ENCODE measurements around the gene MYO10.

Gene MYO10

DNA sequence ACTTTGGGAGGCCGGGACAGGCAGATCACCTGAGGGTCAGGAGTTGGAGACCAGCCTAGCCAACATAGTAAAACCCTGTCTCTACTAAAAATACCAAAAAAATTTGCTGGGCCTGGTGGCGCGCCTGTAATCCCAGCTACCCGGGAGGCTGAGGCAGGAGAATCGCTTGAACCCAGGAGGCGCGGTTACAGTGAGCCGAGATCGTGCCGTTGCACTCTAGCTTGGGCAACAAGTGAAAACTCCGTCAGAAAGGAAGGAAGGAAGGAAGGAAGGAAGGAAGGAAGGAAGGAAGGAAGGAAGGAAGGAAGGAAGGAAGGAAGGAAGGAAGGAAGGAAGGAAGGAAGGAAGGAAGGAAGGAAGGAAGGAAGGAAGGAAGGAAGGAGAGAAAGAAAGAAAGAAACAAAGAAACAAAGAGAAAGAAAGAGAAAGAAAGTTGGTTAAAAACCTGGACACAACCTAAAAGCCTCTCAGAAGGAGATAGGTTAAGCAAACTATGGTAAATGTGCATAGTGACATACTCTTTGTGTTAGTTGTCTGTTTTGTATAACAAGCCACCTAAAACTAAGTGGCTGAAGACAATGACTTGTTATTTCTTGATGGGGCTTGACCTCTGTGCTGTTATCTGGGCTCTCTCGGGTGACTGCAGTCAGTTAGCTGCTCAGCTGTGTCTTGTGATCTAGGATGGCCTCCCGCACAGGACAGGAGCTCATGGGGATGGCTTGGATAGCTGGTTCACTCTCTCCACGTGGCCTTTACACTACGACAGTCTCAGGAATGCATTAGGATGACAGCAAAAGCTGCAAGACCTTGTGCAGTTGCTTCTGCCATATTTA lies 8.0 kb upstream of the MYO10 start:
- no peak for DNase-seq

- DNase-seq, result no peak
Measured at GRCh38 chr5:16937503-16938161, 1.5 kb upstream of the MYO10 start.

- DNase-seq, result no peak
Measured at GRCh38 chr5:16936989-16937438, 926 bp upstream of the MYO10 start.

DNA sequence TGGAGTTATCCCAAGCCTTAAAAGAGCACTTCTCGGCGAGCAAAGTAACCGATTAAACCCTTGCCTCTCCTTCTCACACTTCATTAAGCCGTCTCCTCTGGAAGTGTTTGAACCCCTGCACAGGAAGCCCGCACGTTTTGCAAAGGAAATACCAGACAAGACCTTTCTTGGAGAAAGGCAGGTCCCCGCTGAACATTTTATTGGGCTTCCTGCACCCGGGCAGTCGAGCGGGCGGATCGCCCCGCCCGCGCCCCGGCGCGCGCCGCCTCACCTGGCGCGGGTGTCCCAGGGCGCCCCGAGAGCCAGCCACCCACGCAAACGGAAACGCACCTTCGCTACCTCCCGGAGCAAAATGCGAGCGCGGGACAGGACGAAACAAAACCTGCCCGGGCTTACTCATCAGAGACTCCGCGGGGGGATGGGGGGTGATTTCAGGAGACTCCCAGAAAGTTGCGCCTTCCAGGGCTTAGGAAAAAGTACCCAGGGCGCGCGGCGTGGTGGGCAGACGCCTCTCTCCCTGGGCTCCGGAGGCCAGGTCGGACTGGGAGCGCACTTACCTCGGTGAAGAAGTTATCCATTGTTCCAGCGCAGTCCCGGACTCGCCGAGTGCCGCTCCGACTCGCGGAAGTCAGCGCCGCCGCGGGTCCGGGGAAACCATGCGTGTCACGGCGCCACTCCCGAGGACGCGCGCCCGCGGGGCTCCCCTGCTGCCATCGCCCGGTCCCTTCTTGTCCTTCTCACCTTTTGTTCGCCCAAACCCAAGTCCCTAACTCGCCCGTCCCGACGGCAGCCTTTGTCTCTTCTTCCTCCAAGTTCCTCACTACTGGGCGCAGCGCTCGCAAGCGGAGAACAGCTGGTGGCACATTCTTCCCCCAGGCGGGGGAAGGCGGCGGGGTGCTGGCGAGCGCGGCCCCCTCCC lies 598 bp downstream of the MYO10 start:
- DNase-seq, result no peak

DNA sequence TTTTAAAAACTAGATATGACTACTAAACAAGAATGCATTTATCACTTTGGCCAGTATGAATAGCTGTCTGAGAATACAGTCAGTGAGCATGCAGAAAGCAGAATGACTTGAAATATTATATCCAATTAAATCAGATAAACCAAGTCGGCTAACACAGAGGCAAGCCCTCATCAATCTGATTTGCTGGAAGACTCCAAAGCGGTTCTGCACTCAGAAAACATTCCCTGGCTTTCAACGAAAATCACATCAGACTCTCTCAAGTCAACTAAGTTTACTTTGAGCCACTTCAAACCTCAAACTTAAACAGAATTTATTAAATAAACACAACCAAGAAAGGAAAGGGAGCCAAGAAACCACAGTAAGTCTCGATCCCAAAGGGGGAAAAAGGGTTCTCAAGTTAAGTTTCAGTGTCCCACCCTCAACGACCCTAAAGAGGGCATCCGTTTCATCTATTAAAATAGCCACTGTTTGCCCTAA lies 1.4 kb downstream of the MYO10 start:
- DNase-seq, result no peak

DNA sequence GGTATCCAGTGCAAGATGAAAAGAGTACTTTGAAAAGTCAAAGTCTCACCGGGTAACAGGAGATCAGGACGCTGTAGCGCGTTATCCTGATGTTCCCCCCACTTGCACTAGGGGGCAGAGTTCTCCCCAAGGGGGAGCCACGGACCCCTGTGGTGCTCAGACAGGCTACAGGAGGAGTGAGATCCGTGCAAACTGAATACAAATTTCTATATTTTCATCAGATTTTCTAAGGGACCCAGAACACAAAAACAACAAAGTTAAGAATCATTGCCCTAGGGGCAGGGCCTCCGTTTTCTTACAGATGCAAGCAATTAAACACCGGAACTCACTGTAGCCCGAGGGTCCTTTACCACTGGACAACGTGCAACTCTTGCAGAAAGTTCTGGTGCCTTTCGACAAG lies 2.0 kb downstream of the MYO10 start:
- DNase-seq, result no peak

- DNase-seq, result no peak
Measured at GRCh38 chr5:16933337-16933736, 2.8 kb downstream of the MYO10 start.

DNA sequence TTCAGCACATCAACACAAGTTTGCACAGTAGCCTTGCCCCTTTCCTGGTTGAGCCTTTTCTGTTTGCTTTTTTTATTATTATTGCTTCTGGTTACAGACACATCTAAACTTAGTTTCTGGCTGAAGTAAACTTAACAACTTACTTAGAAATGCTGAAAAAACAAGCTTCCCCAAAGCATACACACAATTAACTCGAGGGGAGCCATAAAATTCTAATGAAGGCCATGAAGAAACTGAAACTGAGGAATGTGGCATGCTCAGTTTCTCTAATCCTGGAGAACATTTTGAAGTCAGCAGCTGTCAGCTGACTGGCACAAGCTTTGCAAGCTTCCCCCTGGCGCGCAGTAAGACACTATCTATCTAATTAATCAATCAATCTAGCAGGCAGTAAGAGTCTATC lies 3.7 kb downstream of the MYO10 start:
- no peak for DNase-seq

DNA sequence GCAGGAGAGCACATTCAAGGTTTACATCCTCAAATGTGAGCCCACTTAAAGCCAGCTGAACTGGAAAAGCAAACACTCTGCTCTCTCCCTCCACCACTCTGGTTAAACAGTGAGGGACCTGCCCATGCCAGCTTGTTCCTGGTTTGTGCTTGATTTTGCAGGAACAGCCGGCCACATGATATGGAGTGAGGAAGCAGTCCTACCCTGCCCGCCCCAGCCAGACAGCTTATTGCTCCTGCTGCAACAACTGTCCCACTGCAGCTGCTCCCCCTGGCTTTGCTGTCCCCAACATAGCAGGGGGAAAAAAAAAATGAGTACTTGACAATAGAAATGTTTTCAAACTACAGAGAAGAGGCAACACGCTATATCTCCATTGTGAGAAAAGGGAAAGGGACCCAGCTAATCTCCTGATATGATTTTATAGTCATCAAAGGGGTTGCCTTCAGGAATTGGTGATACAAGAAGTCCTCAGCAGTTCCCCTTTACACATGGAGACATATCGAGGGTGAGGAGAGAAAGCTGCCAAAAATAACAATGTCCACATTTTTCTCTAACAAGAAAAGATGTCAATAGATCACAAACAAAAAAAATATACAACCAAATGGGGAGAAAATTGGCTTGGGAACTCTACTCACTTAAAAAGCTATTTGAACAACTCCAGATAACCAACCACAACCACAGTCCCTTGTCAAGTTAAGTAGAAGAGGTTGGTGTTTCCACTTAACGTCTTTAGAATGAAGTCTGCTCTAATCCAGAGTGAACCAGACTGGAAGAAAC lies 4.6 kb downstream of the MYO10 start:
- no peak for DNase-seq

DNA sequence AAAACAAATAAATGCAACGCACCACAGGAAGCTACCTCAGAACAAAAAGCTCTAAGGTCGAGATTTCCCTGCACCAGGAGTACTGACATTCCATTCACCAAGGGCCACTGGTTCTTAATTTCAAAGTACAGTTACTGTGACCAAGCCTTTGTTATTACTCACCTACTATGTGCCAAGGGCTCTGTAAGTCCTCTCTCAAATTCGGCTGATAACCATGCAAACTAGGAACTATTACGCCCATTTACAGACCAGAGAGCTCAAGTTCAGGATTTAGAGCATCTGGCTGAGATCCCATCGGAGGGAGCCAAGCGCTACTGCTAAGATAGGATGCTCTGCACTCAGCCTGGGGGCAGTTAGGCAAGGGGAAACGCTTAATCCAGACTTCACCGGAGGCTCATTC lies 5.6 kb downstream of the MYO10 start:
- no peak for DNase-seq

- no peak for DNase-seq
Measured at GRCh38 chr5:16929831-16930230, 6.3 kb downstream of the MYO10 start.

DNA sequence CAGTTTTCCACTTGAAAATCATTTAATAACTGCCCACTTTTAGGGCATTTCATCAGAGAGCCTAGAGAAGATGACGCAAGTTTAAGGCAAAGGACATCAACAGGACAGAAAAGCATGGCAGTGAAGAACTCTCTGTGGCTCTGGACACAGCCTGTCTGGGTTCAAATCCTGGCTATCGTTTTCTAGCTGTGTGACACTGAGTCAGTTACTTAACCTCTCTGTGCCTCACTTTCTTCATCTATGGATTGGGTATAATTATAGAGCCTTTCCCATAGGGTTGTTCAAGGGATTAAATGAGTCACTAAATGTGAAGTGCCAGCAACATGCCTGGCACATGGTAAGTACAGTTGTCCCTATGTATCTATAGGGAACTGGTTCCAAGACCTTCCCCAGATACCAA lies 6.7 kb downstream of the MYO10 start:
- no peak for DNase-seq

DNA sequence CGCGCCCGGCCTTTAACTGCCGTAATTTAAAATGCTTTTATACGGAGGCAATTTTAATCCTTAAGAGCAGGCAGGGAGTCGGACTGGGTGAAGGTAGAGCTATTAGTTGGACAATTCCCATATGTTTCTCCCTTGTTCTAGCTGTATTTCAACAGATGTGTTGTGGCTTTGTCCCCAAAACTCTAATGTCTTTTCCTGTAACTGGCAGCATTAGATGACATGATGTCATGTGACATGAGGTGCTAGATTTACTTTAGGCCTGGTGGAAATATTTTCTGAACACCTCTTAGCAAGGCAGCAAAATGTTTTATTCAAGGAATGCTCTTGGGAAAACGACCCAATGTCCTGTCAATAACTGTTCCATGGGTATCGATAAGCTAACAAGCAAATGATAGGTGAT lies 8.5 kb downstream of the MYO10 start:
- DNase-seq, result no peak

- DNase-seq, result no peak
Measured at GRCh38 chr5:16926417-16926816, 9.7 kb downstream of the MYO10 start.

DNA sequence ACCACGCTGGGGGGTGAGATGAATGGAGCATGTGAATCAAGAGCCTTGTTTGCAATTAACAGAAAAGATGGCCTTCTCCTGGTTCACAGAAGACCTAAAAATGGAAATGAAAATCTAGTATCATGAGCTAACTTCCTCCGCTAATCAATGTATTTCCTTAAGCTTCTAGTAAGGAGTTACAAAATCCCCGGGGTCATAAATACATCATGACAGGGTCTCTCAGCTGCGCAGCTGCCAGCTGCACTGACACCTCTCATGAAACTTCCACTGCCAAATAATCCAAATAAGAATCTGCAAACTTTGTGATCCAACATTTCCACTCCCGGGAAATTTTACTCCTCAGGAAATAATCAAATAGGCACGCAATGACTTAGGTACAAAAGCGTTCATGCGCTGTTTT lies 11.9 kb downstream of the MYO10 start:
- no peak for DNase-seq

DNA sequence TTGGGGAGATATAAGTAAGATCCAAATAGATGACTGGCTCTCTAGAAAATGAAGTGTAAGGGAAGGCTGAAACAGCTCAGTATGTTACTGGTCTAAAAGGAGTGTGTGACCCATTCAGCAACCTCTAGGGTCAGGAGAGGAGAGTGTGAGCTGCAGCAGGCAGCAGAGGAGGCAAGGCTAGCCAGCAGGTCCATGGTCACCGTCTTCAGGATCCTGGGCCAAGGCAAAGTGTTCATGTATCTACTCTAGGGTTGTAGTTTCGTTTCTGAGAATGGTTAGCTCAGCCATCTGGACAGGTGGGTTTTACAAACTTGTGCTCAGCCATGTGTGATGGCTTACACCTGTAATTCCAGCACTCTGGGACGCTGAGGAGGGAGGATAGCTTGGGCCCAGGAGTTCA lies 13.7 kb downstream of the MYO10 start:
- no peak for DNase-seq

DNA sequence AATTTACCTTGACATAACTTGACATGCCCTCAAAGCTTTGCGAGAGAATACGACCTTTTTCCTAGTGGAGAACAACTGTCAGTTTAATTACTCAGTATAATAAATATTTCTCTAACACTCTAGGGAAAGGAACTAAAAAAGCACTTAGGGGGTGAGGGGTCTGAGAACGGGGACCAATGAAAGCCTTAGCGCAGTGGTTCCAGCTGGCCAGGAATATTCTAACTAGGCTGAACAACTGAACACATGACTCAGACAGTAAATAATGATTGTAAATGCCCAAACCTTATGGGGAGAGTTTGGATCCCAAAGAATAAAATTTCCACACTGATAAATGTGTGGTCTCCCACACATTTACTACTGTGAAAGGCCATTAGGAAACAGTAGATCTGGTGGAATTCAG lies 14.9 kb downstream of the MYO10 start:
- no peak for DNase-seq

- DNase-seq, result no peak
Measured at GRCh38 chr5:16920109-16920816, 15.8 kb downstream of the MYO10 start.

GRCh38 chr5:16918891-16919671 lies 17.0 kb downstream of the MYO10 start:
- no peak for DNase-seq

- DNase-seq, result no peak
Measured at GRCh38 chr5:16918156-16918555, 17.9 kb downstream of the MYO10 start.

Measured in cortex of kidney (tissue), 1 donor.